Upper lobe of left lung (tissue), 4 donors: Measurements from ENCODE around the gene CPNE4.

Source experiments
- CTCF ChIP-seq, 6 experiments: fragments of 450-650 bp in 4 of 6; fragments of 200-600 bp in 2 of 6; sonication (generic) in 2 of 6; IDR thresholded peaks; one replicate each; pipeline ENCODE4 v1.5.1; 2016 to 2019; ENCODE audit warnings: antibody characterized with exemption in 6 of 6
- POLR2A ChIP-seq, 4 donors: fragments of 450-650 bp; IDR thresholded peaks; one replicate each; pipeline ENCODE4 v1.5.1; 2016 to 2017; ENCODE audit warnings: antibody characterized with exemption in 4 of 4, mild to moderate bottlenecking in 2 of 4

GRCh38 chr3:131723343-131723742, 311.5 kb downstream of the CPNE4 start:
- TF ChIP-seq POLR2A (IDR thresholded peaks at IDR 0.05) (no peak), CTCF (IDR thresholded peaks at IDR 0.05) (no peak)
